ENCODE data around the gene ATXN1. TPM values are rescaled to one million over a fixed set of nuclear protein-coding genes. Genes with fewer than 3 reads are reported as not detected.

ATXN1 gene
- total RNA-seq, 1 experiment from 2014 or later: 19.7 TPM

GRCh38 chr6:16374016-16374415, 387.2 kb downstream of the ATXN1 start:
- no peaks in the 10 kb centered on the region for H3K36me3 Mint-ChIP-seq (ENCODE audit: insufficient read depth, unreplicated experiment)
- TF ChIP-seq, protein P1, sequence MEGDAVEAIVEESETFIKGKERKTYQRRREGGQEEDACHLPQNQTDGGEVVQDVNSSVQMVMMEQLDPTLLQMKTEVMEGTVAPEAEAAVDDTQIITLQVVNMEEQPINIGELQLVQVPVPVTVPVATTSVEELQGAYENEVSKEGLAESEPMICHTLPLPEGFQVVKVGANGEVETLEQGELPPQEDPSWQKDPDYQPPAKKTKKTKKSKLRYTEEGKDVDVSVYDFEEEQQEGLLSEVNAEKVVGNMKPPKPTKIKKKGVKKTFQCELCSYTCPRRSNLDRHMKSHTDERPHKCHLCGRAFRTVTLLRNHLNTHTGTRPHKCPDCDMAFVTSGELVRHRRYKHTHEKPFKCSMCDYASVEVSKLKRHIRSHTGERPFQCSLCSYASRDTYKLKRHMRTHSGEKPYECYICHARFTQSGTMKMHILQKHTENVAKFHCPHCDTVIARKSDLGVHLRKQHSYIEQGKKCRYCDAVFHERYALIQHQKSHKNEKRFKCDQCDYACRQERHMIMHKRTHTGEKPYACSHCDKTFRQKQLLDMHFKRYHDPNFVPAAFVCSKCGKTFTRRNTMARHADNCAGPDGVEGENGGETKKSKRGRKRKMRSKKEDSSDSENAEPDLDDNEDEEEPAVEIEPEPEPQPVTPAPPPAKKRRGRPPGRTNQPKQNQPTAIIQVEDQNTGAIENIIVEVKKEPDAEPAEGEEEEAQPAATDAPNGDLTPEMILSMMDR (IDR thresholded peaks at IDR 0.05; ENCODE audit: unreplicated experiment): no peak
- no peak overlapping the region for H3K27ac Mint-ChIP-seq (ENCODE audit: unreplicated experiment)
- H3K9me3 Mint-ChIP-seq (ENCODE audit: low read depth, unreplicated experiment): no peaks in the 10 kb centered on the region
- CTCF ChIA-PET: interaction anchor here (0.6 kb wide), 1 partner anchor 240 kb away, joined by 3 read pairs; no protein-coding TSS in a partner anchor
- no peak overlapping the region for H3K4me3 Mint-ChIP-seq (ENCODE audit: low read depth, unreplicated experiment)
- intact Hi-C loops (cut with micrococcal nuclease; ENCODE audit: unreplicated experiment): no loop called here
- DNase-seq: no peak
- H3K27me3 Mint-ChIP-seq (ENCODE audit: unreplicated experiment): no peaks in the 10 kb centered on the region
- H3K4me1 Mint-ChIP-seq (ENCODE audit: low read depth, unreplicated experiment): no peaks in the 10 kb centered on the region
- BruUV-seq (replicated peaks): no TSS peak

DNA sequence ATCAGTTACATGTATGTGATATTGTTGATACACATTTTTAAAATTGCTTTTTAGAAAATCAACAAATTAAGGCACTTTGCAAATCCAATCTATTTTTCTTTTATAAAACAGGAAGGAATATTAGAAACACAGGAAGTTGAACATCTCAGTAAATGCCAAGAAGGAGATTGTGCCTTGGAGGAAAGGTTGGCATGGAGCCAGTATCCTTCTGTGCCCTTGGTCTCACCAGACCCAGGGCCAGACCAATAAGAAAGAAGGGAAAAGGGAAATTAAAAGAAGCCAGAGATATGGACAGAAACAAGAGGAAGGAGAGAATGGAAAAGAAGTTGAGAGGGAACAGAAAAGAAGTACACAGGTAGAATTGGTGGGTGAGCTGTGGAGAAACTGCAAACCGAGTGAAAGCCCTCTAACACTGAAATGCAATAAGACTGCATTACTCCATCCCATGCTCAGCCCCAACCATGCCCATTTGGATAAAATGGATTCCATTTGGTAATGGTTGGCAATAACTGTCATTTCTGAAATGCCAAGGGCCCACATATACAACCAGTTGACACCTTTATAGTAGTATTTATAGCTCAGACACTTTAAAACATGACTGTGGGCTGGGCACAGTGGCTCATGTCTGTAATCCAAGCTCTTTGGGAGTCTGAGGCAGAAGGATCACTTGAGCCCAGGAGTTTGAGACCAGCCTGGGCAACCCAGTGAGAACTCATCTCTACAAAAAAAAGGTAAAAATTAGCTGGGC, 389.1 kb downstream of the ATXN1 start:
- TF ChIP-seq, protein P1 (IDR thresholded peaks at IDR 0.05; ENCODE audit: unreplicated experiment): no peak
- no peaks in the 10 kb centered on the region for H3K4me1 Mint-ChIP-seq (ENCODE audit: low read depth, unreplicated experiment)
- no peak overlapping the region for H3K27ac Mint-ChIP-seq (ENCODE audit: unreplicated experiment)
- no peaks in the 10 kb centered on the region for H3K36me3 Mint-ChIP-seq (ENCODE audit: insufficient read depth, unreplicated experiment)
- CTCF ChIA-PET: no interaction called here
- H3K9me3 Mint-ChIP-seq (ENCODE audit: low read depth, unreplicated experiment): no peaks in the 10 kb centered on the region
- DNase-seq: no peak
- intact Hi-C loops (cut with micrococcal nuclease; ENCODE audit: unreplicated experiment): no loop called here
- no TSS peak for BruUV-seq (replicated peaks)
- no peak overlapping the region for H3K4me3 Mint-ChIP-seq (ENCODE audit: low read depth, unreplicated experiment)
- no peaks in the 10 kb centered on the region for H3K27me3 Mint-ChIP-seq (ENCODE audit: unreplicated experiment)

- CTCF ChIA-PET: no interaction called here
- intact Hi-C loops (cut with micrococcal nuclease; ENCODE audit: unreplicated experiment): no loop called here
- BruUV-seq (replicated peaks): no TSS peak
- no peaks in the 10 kb centered on the region for H3K4me1 Mint-ChIP-seq (ENCODE audit: low read depth, unreplicated experiment)
- DNase-seq: no peak
- no peaks in the 10 kb centered on the region for H3K9me3 Mint-ChIP-seq (ENCODE audit: low read depth, unreplicated experiment)
- no peaks in the 10 kb centered on the region for H3K27me3 Mint-ChIP-seq (ENCODE audit: unreplicated experiment)
- H3K36me3 Mint-ChIP-seq (ENCODE audit: insufficient read depth, unreplicated experiment): no peaks in the 10 kb centered on the region
- TF ChIP-seq, protein P1 (IDR thresholded peaks at IDR 0.05; ENCODE audit: unreplicated experiment): no peak
- no peak overlapping the region for H3K4me3 Mint-ChIP-seq (ENCODE audit: low read depth, unreplicated experiment)
- H3K27ac Mint-ChIP-seq (ENCODE audit: unreplicated experiment): no peak overlapping the region
These were observed 389.9 kb downstream of the ATXN1 start for GRCh38 chr6:16371401-16371800.

- TF ChIP-seq, protein P1 (IDR thresholded peaks at IDR 0.05; ENCODE audit: unreplicated experiment): no peak
- H3K9me3 Mint-ChIP-seq (ENCODE audit: low read depth, unreplicated experiment): no peaks in the 10 kb centered on the region
- CTCF ChIA-PET: no interaction called here
These were observed 390.3 kb downstream of the ATXN1 start for GRCh38 chr6:16370943-16371342.

More at GRCh38 chr6:16370943-16371342, 390.3 kb downstream of the ATXN1 start:
- H3K27ac Mint-ChIP-seq (ENCODE audit: unreplicated experiment): no peak overlapping the region
- H3K36me3 Mint-ChIP-seq (ENCODE audit: insufficient read depth, unreplicated experiment): no peaks in the 10 kb centered on the region
- intact Hi-C loops (cut with micrococcal nuclease; ENCODE audit: unreplicated experiment): no loop called here
- no peak for DNase-seq
- no peak overlapping the region for H3K4me3 Mint-ChIP-seq (ENCODE audit: low read depth, unreplicated experiment)
- H3K4me1 Mint-ChIP-seq (ENCODE audit: low read depth, unreplicated experiment): no peaks in the 10 kb centered on the region
- H3K27me3 Mint-ChIP-seq (ENCODE audit: unreplicated experiment): no peaks in the 10 kb centered on the region
- BruUV-seq (replicated peaks): no TSS peak

Measured in Calu3 (cell line).